Measurements from ENCODE around the gene CTNNA1. TPM values are rescaled to one million over a fixed set of nuclear protein-coding genes. Genes with fewer than 3 reads are reported as not detected.

Gene CTNNA1
- total RNA-seq, 4 donors from 2014 or later: 256 to 405 (median 341) TPM

DNA sequence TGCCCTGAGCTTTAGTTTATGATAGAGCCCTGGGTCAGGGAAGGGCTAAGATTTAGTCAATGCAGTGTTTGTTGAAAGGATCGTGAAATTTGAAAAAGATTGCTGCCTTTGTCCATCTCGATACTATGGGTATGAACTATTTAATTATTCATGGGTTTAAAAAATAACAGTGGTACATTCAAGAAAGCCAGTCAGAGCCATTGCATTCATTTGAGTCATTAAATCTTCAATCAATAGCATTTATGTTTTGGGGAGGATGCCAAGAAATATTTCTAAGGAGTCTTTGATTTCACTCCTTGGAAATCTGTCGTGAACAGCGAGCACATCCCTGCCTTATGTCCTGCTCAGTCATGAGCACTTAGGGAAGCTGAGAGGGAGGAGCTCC lies 176.3 kb downstream of the CTNNA1 start:
- intact Hi-C loops (cut with DNase I): no loop called here
- H3K4me1 ChIP-seq: peaks cover 13 to 18% of the 10 kb centered on the region in 2 donors
- WGBS, 2 donors: 92 to 94% methylated on average over 4 of the region's 4 CpGs
- no peak overlapping the region for H3K4me3 ChIP-seq (replicated peaks in 1 of 3)
- H3K36me3 ChIP-seq: peaks cover 71 to 79% of the 10 kb centered on the region in 2 donors
- no peak for TF ChIP-seq POLR2A (IDR thresholded peaks at IDR 0.05)
- TF ChIP-seq, protein P1, sequence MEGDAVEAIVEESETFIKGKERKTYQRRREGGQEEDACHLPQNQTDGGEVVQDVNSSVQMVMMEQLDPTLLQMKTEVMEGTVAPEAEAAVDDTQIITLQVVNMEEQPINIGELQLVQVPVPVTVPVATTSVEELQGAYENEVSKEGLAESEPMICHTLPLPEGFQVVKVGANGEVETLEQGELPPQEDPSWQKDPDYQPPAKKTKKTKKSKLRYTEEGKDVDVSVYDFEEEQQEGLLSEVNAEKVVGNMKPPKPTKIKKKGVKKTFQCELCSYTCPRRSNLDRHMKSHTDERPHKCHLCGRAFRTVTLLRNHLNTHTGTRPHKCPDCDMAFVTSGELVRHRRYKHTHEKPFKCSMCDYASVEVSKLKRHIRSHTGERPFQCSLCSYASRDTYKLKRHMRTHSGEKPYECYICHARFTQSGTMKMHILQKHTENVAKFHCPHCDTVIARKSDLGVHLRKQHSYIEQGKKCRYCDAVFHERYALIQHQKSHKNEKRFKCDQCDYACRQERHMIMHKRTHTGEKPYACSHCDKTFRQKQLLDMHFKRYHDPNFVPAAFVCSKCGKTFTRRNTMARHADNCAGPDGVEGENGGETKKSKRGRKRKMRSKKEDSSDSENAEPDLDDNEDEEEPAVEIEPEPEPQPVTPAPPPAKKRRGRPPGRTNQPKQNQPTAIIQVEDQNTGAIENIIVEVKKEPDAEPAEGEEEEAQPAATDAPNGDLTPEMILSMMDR (IDR thresholded peaks at IDR 0.05): no peak
- no peak for DNase-seq
- no peaks in the 10 kb centered on the region for H3K9me3 ChIP-seq
- peak overlapping the region in 2 of 3 donors; percentile 61 to 69 for H3K27ac ChIP-seq
- no peaks in the 10 kb centered on the region for H3K27me3 ChIP-seq

DNA sequence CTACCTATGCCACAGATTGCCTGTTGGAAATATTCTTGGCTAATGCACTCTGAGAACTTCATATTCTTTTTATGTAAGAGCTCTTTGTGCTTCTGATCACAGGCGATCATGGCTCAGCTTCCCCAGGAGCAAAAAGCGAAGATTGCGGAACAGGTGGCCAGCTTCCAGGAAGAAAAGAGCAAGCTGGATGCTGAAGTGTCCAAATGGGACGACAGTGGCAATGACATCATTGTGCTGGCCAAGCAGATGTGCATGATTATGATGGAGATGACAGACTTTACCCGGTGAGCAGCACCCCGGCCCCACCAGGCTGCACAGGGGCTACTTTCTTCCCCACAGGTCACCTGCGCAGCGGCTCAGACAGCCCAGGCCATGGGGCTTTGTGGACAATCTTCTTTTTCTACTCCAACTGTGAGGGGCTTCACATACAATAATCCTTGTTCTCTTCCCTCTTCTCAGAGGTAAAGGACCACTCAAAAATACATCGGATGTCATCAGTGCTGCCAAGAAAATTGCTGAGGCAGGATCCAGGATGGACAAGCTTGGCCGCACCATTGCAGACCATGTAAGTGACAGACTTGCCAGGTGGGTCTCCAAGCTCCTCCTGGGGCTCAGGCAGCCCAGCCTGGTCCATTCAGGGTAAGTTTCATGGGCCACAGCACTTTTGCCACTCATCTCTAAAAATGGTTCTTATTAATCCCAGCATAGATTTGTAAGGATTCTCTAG lies 177.3 kb downstream of the CTNNA1 start:
- Histone ChIP-seq H3K9me3 (no peaks in the 10 kb centered on the region), H3K27ac (no peak overlapping the region), H3K27me3 (no peaks in the 10 kb centered on the region), H3K4me1 (peaks cover 13 to 18% of the 10 kb centered on the region in 2 donors), H3K4me3 (replicated peaks in 1 of 3) (no peak overlapping the region), H3K36me3 (peaks cover 67 to 70% of the 10 kb centered on the region in 2 donors)
- TF ChIP-seq, protein P1 (IDR thresholded peaks at IDR 0.05): no peak
- TF ChIP-seq POLR2A (IDR thresholded peaks at IDR 0.05): no peak
- WGBS, 2 donors: 81 to 84% methylated on average over 10 of the region's 10 CpGs
- DNase-seq: no peak
- intact Hi-C loops (cut with DNase I): no loop called here

DNA sequence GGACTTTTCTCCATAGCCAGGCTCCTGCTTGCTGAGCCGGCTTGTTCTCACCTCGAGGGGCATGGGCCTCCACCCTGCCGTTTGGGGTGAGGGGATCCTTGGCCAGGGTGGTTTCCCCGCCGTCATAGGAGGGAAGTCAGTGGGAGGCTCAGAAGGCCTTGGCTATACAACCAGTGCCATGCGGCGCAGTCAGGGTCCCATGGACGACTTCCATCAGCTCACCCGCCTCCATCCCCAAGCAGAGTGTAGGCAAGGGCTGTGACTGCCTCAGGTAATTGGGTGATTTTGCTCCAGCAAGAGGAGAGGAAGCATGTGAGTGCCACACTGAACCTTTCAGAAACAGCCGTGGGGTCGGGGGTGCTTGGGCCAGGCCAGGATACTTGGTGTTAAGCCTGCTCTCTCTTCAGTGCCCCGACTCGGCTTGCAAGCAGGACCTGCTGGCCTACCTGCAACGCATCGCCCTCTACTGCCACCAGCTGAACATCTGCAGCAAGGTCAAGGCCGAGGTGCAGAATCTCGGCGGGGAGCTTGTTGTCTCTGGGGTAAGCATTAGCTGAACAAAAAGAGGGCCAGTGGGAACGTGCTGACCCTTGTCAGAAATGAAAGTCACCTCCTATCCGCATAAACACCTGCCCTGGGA lies 179.1 kb downstream of the CTNNA1 start:
- H3K9me3 ChIP-seq: no peaks in the 10 kb centered on the region
- H3K4me3 ChIP-seq (replicated peaks in 1 of 3): no peak overlapping the region
- DNase-seq: no peak
- peaks cover 54% of the 10 kb centered on the region in 2 donors for H3K36me3 ChIP-seq
- TF ChIP-seq, protein P1 (IDR thresholded peaks at IDR 0.05): no peak
- no peak for TF ChIP-seq POLR2A (IDR thresholded peaks at IDR 0.05)
- no peaks in the 10 kb centered on the region for H3K27me3 ChIP-seq
- H3K4me1 ChIP-seq: peaks cover 13 to 18% of the 10 kb centered on the region in 2 donors
- intact Hi-C loops (cut with DNase I): no loop called here
- no peak overlapping the region for H3K27ac ChIP-seq
- 84 to 93% methylated on average over 17 to 18 of the region's 20 CpGs for WGBS, 2 donors

DNA sequence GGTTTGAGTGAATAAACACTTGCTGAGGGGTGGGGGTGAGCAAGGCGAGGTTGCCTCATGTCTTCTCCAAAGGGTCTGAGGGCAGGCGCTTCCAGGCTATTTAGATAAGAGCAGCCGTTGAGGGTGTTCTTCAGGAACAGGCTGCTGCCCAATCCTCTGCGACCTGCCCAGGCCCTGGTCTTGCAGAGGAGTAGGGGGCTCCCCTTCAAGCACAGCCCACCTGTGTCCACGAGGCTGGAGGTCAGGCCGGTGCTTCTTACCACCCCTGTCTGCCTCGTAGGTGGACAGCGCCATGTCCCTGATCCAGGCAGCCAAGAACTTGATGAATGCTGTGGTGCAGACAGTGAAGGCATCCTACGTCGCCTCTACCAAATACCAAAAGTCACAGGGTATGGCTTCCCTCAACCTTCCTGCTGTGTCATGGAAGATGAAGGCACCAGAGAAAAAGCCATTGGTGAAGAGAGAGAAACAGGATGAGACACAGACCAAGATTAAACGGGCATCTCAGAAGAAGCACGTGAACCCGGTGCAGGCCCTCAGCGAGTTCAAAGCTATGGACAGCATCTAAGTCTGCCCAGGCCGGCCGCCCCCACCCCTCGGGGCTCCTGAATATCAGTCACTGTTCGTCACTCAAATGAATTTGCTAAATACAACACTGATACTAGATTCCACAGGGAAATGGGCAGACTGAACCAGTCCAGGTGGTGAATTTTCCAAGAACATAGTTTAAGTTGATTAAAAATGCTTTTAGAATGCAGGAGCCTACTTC lies 180.5 kb downstream of the CTNNA1 start:
- Histone ChIP-seq H3K36me3 (peaks cover 54% of the 10 kb centered on the region in 2 donors), H3K4me1 (peaks cover 2 to 5% of the 10 kb centered on the region in 2 donors), H3K4me3 (replicated peaks in 1 of 3) (no peak overlapping the region), H3K9me3 (no peaks in the 10 kb centered on the region), H3K27ac (no peak overlapping the region), H3K27me3 (no peaks in the 10 kb centered on the region)
- no peak for DNase-seq
- WGBS, 2 donors: 92 to 93% methylated on average over 16 to 18 of the region's 18 CpGs
- intact Hi-C loops (cut with DNase I): no loop called here
- no peak for TF ChIP-seq POLR2A (IDR thresholded peaks at IDR 0.05)
- TF ChIP-seq, protein P1 (IDR thresholded peaks at IDR 0.05): no peak

Data from thyroid gland (tissue), 4 donors.